HEK293T (cell line): ENCODE results near the gene TSPAN9.

Source experiments
- BHLHE40 ChIP-seq: fragments of 450-650 bp; IDR thresholded peaks from 2 replicates; pipeline ENCODE4 v1.6.1; 2016; ENCODE audit warnings: mild to moderate bottlenecking, moderate library complexity, borderline replicate concordance
- FOXA1 ChIP-seq: fragments of 450-650 bp; IDR thresholded peaks from 2 replicates; pipeline ENCODE4 v1.6.1; 2016; ENCODE audit warnings: mild to moderate bottlenecking
- FOXK2 ChIP-seq: fragments of 450-650 bp; IDR thresholded peaks from 2 replicates; pipeline ENCODE4 v1.6.1; 2016; ENCODE audit warnings: mild to moderate bottlenecking
- FOXM1 ChIP-seq: fragments of 450-650 bp; IDR thresholded peaks from 2 replicates; pipeline ENCODE4 v1.6.1; 2017; ENCODE audit warnings: mild to moderate bottlenecking, borderline replicate concordance
- LEF1 ChIP-seq: fragments of 450-650 bp; IDR thresholded peaks from 2 replicates; pipeline ENCODE4 v1.6.1; 2017; ENCODE audit warnings: mild to moderate bottlenecking, borderline replicate concordance
- NFRKB ChIP-seq: fragments of 450-650 bp; IDR thresholded peaks from 2 replicates; pipeline ENCODE4 v1.6.1; 2016; ENCODE audit warnings: mild to moderate bottlenecking, moderate library complexity
- SP1 ChIP-seq: fragments of 450-650 bp; IDR thresholded peaks from 2 replicates; pipeline ENCODE4 v1.6.1; 2017
- ZNF384 ChIP-seq: fragments of 450-650 bp; IDR thresholded peaks from 2 replicates; pipeline ENCODE4 v1.6.1; 2016

DNA sequence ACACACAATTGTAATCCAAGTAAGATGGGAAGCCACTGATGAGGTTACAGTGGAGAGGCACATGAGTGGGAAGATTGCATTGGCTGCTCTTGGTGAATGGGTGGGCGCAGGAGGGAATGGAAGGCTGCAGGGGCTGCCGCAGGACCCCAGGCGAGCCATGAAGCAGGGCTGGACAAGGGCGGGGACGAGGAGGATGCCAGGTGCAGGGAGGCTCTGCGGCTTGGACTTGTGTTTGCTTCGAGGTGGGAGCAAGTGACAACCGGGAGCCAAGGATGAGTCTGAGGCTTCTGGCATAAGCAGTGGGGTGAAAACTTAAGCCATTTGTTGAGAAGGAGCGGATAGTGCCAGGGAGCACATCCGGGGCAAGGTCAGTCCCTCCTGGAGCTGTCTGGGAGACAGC is 115.0 kb downstream of the TSPAN9 start:
- no peak for TF ChIP-seq NFRKB
- no peak for TF ChIP-seq LEF1
- TF ChIP-seq BHLHE40 = no peak
- TF ChIP-seq SP1 = no peak
- no peak for TF ChIP-seq FOXA1
- no peak for TF ChIP-seq ZNF384
- no peak for TF ChIP-seq FOXK2
- TF ChIP-seq FOXM1 = no peak
